ENCODE measurements around the gene PAXX.

GRCh38 chr9:137011907-137012675 lies 19.9 kb downstream of the PAXX start:
- no peak for TF ChIP-seq CTCF (IDR thresholded peaks at IDR 0.05; ENCODE audit: insufficient read depth, low read length, poor library complexity, severe bottlenecking)
- no peak for TF ChIP-seq EZH2phosphoT487 (conservative IDR thresholded peaks at IDR 0.05; ENCODE audit: low read length)
